Measurements from ENCODE around the gene HAUS3.
A peak's percentile ranks its signal among the peaks of the same experiment; 100 is the strongest.
"Not testable (repeated sequence)": the region's sequence is repeated elsewhere in the genome, so short reads cannot be mapped to it uniquely, and the experiment has no call there.

Gene HAUS3

GRCh38 chr4:2220016-2220630 lies 21.8 kb downstream of the HAUS3 start:
- DNase-seq (ENCODE audit: low read depth) = peak; percentile 78

GRCh38 chr4:2219233-2219760 lies 22.6 kb downstream of the HAUS3 start:
- no peak for DNase-seq (ENCODE audit: low read depth)

GRCh38 chr4:2218436-2218835 lies 23.5 kb downstream of the HAUS3 start:
- DNase-seq (ENCODE audit: low read depth) = no peak

- no peak for DNase-seq (ENCODE audit: low read depth)
Measured at GRCh38 chr4:2217726-2218125, 24.2 kb downstream of the HAUS3 start.

- DNase-seq (ENCODE audit: low read depth) = no peak
Measured at GRCh38 chr4:2212831-2213230, 29.1 kb downstream of the HAUS3 start.

- not testable (repeated sequence) for DNase-seq (ENCODE audit: low read depth)
Measured at GRCh38 chr4:2202789-2203188, 39.1 kb downstream of the HAUS3 start.

- no peak for DNase-seq (ENCODE audit: low read depth)
Measured at GRCh38 chr4:2194496-2194895, 47.4 kb downstream of the HAUS3 start.

- no peak for DNase-seq (ENCODE audit: low read depth)
Measured at GRCh38 chr4:2193326-2193725, 48.6 kb downstream of the HAUS3 start.

- no peak for DNase-seq (ENCODE audit: low read depth)
Measured at GRCh38 chr4:2186865-2187172, 55.1 kb downstream of the HAUS3 start.

- no peak for DNase-seq (ENCODE audit: low read depth)
Measured at GRCh38 chr4:2186133-2186864, 55.6 kb downstream of the HAUS3 start.

GRCh38 chr4:2183394-2183793 lies 58.5 kb downstream of the HAUS3 start:
- DNase-seq (ENCODE audit: low read depth) = no peak

GRCh38 chr4:2182994-2183393 lies 58.9 kb downstream of the HAUS3 start:
- no peak for DNase-seq (ENCODE audit: low read depth)

GRCh38 chr4:2180410-2180809 lies 61.5 kb downstream of the HAUS3 start:
- DNase-seq (ENCODE audit: low read depth) = no peak

- DNase-seq (ENCODE audit: low read depth) = no peak
Measured at GRCh38 chr4:2179717-2180116, 62.2 kb downstream of the HAUS3 start.

- no peak for DNase-seq (ENCODE audit: low read depth)
Measured at GRCh38 chr4:2178986-2179385, 62.9 kb downstream of the HAUS3 start.
